OCI-M2 (cell line): ENCODE results near the gene CGB1.
A peak's percentile ranks its signal among the peaks of the same experiment; 100 is the strongest.
"Not testable (repeated sequence)": the region's sequence is repeated elsewhere in the genome, so short reads cannot be mapped to it uniquely, and the experiment has no call there.

Experiments used
- DNase-seq: peaks from one replicate; lab custom pipeline; 2025; ENCODE audit not compliant: unreplicated experiment; lab: John Stamatoyannopoulos, UW

The CGB1 gene

GRCh38 chr19:49024233-49024632, 12.5 kb downstream of the CGB1 start, which contains the start of gene CGB3:
Gene CGB3, minus strand, starts transcription at chr19:49024333. Its CDS starts 362 bp downstream, at chr19:49023971.
- not testable (repeated sequence) for DNase-seq

- no peak for DNase-seq
Measured at GRCh38 chr19:49022116-49022515, 14.6 kb downstream of the CGB1 start.

GRCh38 chr19:49020931-49021895, 15.5 kb downstream of the CGB1 start:
- DNase-seq, result no peak

GRCh38 chr19:49020342-49020741, 16.4 kb downstream of the CGB1 start:
- no peak for DNase-seq

- no peak for DNase-seq
Measured at GRCh38 chr19:49019242-49019932, 17.3 kb downstream of the CGB1 start.

- not testable (repeated sequence) for DNase-seq
Measured at GRCh38 chr19:49018388-49019241, 18.1 kb downstream of the CGB1 start.

- peak; percentile 57 for DNase-seq
Measured at GRCh38 chr19:49017666-49018351, 18.9 kb downstream of the CGB1 start.

- no peak for DNase-seq
Measured at GRCh38 chr19:49017041-49017665, 19.5 kb downstream of the CGB1 start, which contains the start of gene LHB. Gene LHB, minus strand, starts transcription at chr19:49017091. Its CDS starts 10 bp downstream, at chr19:49017081.

GRCh38 chr19:49016067-49016839, 20.4 kb downstream of the CGB1 start:
- DNase-seq, result no peak

GRCh38 chr19:49014870-49015255, 21.8 kb downstream of the CGB1 start:
- no peak for DNase-seq

GRCh38 chr19:49014123-49014869, 22.4 kb downstream of the CGB1 start:
- DNase-seq, result no peak

GRCh38 chr19:49011194-49011593, 25.5 kb downstream of the CGB1 start:
- no peak for DNase-seq

- DNase-seq, result no peak
Measured at GRCh38 chr19:49010453-49010852, 26.2 kb downstream of the CGB1 start.

- DNase-seq, result no peak
Measured at GRCh38 chr19:49009828-49010227, 26.9 kb downstream of the CGB1 start.

- DNase-seq, result no peak
Measured at GRCh38 chr19:49006905-49007304, 29.8 kb downstream of the CGB1 start.

- no peak for DNase-seq
Measured at GRCh38 chr19:49004964-49005614, 31.6 kb downstream of the CGB1 start.

GRCh38 chr19:49004133-49004532, 32.6 kb downstream of the CGB1 start:
- DNase-seq, result no peak
